Calu3 (cell line): ENCODE measurements around the gene ABRACL. TPM values are rescaled to one million over a fixed set of nuclear protein-coding genes. Genes with fewer than 3 reads are reported as not detected.

Source experiments
- BruUV-seq: library from RNA; stranded (reverse); fragments of 400-500 nt; replicated peaks from 2 replicates; lab custom pipeline; 2021; lab: Mats Ljungman, UMichigan
- CTCF ChIA-PET: fragments of 300-600 bp; sonication (Branson Sonifier 250); formaldehyde crosslinking; loops from one replicate; lab custom pipeline; 2022; ENCODE audit warnings: antibody characterized with exemption; lab: Charles Lee
- DNase-seq: peaks from one replicate; pipeline ENCODE4 v3.0.0; 2022
- H3K27ac Mint-ChIP-seq: one replicate; pipeline ENCODE4 v1.8.0; 2022; ENCODE audit warnings: mixed read lengths; ENCODE audit not compliant: unreplicated experiment
- H3K27me3 Mint-ChIP-seq: one replicate; pipeline ENCODE4 v1.8.0; 2022; ENCODE audit warnings: mixed read lengths; ENCODE audit not compliant: unreplicated experiment
- H3K36me3 Mint-ChIP-seq: one replicate; pipeline ENCODE4 v1.8.0; 2022; ENCODE audit warnings: mild to moderate bottlenecking, moderate library complexity, mixed read lengths; ENCODE audit not compliant: insufficient read depth, unreplicated experiment
- H3K4me1 Mint-ChIP-seq: one replicate; pipeline ENCODE4 v1.8.0; 2022; ENCODE audit warnings: mild to moderate bottlenecking, low read depth, mixed read lengths; ENCODE audit not compliant: unreplicated experiment
- H3K4me3 Mint-ChIP-seq: one replicate; pipeline ENCODE4 v1.8.0; 2022; ENCODE audit warnings: mild to moderate bottlenecking, low read depth, moderate library complexity, mixed read lengths; ENCODE audit not compliant: unreplicated experiment
- H3K9me3 Mint-ChIP-seq: one replicate; pipeline ENCODE4 v1.8.0; 2022; ENCODE audit warnings: low read depth, mixed read lengths; ENCODE audit not compliant: unreplicated experiment
- intact Hi-C: fragments of 100-400 bp; cut with micrococcal nuclease; formaldehyde crosslinking; loops from one replicate; pipeline ENCODE4 v1.10.0; 2022; ENCODE audit not compliant: unreplicated experiment
- total RNA-seq: library from RNA; stranded (reverse); gene quantifications from 2 replicates; pipeline ENCODE4 v1.2.3, GENCODE V29; 2022
- TF ChIP-seq, protein P1 (sequence below): fragments of 200-600 bp; IDR thresholded peaks from one replicate; pipeline ENCODE4 v1.8.0; 2022; ENCODE audit warnings: antibody characterized with exemption; ENCODE audit not compliant: unreplicated experiment

The ABRACL gene
- total RNA-seq, 1 experiment from 2014 or later, result 40.4 TPM

DNA sequence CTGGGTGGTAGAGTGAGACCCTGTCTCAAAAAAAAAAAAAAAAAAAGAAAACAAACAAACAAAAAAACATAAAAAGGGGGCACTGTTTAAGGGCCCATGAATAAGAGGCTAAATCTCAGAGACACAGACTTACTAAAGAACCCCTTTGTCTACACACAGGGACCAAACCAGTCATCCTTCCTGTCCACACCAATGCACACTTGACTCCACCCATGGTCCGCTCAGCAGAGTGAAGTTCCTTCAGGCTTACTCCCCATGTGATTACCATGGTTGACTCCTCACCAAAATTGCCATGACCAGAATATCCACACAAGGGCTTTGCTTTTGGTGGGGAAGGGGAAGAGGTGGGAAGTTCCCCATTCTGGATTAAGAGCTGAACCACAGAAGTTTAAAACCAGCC, 21.1 kb upstream of the ABRACL start:
- TF ChIP-seq, protein P1, sequence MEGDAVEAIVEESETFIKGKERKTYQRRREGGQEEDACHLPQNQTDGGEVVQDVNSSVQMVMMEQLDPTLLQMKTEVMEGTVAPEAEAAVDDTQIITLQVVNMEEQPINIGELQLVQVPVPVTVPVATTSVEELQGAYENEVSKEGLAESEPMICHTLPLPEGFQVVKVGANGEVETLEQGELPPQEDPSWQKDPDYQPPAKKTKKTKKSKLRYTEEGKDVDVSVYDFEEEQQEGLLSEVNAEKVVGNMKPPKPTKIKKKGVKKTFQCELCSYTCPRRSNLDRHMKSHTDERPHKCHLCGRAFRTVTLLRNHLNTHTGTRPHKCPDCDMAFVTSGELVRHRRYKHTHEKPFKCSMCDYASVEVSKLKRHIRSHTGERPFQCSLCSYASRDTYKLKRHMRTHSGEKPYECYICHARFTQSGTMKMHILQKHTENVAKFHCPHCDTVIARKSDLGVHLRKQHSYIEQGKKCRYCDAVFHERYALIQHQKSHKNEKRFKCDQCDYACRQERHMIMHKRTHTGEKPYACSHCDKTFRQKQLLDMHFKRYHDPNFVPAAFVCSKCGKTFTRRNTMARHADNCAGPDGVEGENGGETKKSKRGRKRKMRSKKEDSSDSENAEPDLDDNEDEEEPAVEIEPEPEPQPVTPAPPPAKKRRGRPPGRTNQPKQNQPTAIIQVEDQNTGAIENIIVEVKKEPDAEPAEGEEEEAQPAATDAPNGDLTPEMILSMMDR, result no peak
- CTCF ChIA-PET, result interaction anchor here (0.7 kb wide), 1 partner anchor 32 kb away, joined by 5 read pairs; no protein-coding TSS in a partner anchor
- Mint-ChIP-seq H3K9me3 (no peaks in the 10 kb centered on the region), H3K4me1 (no peaks in the 10 kb centered on the region), H3K4me3 (no peak overlapping the region), H3K27me3 (no peaks in the 10 kb centered on the region), H3K27ac (no peak overlapping the region), H3K36me3 (no peaks in the 10 kb centered on the region)
- BruUV-seq, result no TSS peak
- DNase-seq, result no peak
- intact Hi-C loops, result no loop called here

DNA sequence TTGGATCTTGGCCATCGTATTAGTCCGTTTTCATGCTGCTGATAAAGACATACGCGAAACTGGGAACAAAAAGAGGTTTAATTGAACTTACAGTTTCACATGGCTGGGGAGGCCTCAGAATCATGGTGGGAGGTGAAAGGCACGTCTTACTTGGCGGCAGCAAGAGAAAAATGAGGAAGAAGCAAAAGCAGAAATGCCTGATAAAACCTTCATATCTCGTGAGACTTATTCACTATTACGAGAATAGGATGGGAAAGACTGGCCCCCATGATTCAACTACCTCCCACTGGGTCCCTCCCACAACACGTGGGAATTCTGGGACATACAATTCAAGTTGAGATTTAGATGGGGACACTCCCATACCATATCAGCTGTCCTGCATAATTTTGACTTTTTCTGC, 20.4 kb upstream of the ABRACL start:
- no peak overlapping the region for H3K4me3 Mint-ChIP-seq
- no peak for DNase-seq
- no TSS peak for BruUV-seq
- no peaks in the 10 kb centered on the region for H3K4me1 Mint-ChIP-seq
- intact Hi-C loops, result no loop called here
- H3K9me3 Mint-ChIP-seq, result no peaks in the 10 kb centered on the region
- no peaks in the 10 kb centered on the region for H3K36me3 Mint-ChIP-seq
- no peaks in the 10 kb centered on the region for H3K27me3 Mint-ChIP-seq
- TF ChIP-seq, protein P1, result no peak
- CTCF ChIA-PET, result interaction anchor here (0.6 kb wide), 1 partner anchor 70 kb away, joined by 3 read pairs; no protein-coding TSS in a partner anchor
- H3K27ac Mint-ChIP-seq, result no peak overlapping the region

DNA sequence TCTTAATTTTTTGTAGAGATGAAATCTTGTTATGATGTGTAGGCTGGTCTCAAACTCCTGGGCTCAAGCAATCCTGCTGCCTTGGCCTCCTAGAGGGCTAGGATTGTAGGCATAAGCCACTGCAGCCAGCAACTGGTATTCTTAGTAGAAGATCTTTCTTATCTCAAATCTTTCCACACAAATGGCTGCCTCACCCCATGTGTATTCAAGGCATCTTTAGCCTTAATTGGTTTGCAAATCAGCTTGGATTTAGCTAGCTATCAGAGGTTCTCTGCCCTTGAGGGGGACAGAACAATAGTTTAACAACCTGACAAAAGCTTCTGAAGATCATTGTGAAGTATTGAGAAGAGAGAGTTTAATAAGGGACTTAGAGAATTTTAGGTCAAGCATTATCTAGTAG, 17.9 kb upstream of the ABRACL start:
- CTCF ChIA-PET, result no interaction called here
- no peak overlapping the region for H3K4me3 Mint-ChIP-seq
- no peaks in the 10 kb centered on the region for H3K9me3 Mint-ChIP-seq
- H3K27me3 Mint-ChIP-seq, result no peaks in the 10 kb centered on the region
- no TSS peak for BruUV-seq
- no peak for DNase-seq
- no peaks in the 10 kb centered on the region for H3K4me1 Mint-ChIP-seq
- TF ChIP-seq, protein P1, result no peak
- H3K36me3 Mint-ChIP-seq, result no peaks in the 10 kb centered on the region
- intact Hi-C loops, result no loop called here
- H3K27ac Mint-ChIP-seq, result no peak overlapping the region

DNA sequence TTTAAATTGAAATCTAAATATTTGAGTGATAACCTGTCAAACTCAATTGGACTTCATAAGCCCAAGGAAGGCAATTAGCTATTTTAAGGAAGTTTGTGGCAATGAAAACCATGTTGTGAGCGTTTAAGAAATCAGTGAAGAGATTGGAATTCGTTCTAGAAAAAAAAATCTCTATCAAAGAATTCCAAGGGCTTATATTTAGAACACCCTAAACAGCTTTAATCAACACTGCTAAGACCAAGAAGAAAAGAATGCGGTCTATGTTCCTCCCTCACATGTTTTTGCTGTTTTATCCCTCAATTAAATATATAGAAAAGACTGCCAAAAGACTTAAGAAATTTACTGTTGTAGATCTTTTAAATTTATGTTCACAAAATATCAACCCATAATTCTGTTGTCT, 16.6 kb upstream of the ABRACL start:
- Mint-ChIP-seq H3K4me1 (no peaks in the 10 kb centered on the region), H3K9me3 (no peaks in the 10 kb centered on the region), H3K36me3 (no peaks in the 10 kb centered on the region), H3K27ac (no peak overlapping the region), H3K4me3 (no peak overlapping the region), H3K27me3 (no peaks in the 10 kb centered on the region)
- no peak for DNase-seq
- TF ChIP-seq, protein P1, result no peak
- intact Hi-C loops, result no loop called here
- CTCF ChIA-PET, result no interaction called here
- no TSS peak for BruUV-seq
